B cell (primary cell): Measurements from ENCODE around the gene GTF3C2. TPM values are rescaled to one million over a fixed set of nuclear protein-coding genes. Genes with fewer than 3 reads are reported as not detected.
"Not testable (repeated sequence)": the region's sequence is repeated elsewhere in the genome, so short reads cannot be mapped to it uniquely, and the experiment has no call there.

Source experiments
- ATAC-seq: fragments of 200-7000 bp; cut with Tn5 transposase; one replicate; pipeline ENCODE4 v1.10.0; 2021; ENCODE audit warnings: low read depth, mild to moderate bottlenecking, moderate number of reproducible peaks, moderate library complexity
- CTCF ChIA-PET: fragments of 350-600 bp; sonication (Branson Sonifier 250); formaldehyde crosslinking; loops from one replicate; lab custom pipeline; 2021; ENCODE audit warnings: antibody characterized with exemption, inconsistent platforms; lab: Charles Lee
- POLR2A ChIA-PET: fragments of 350-600 bp; sonication (Branson Sonifier 250); formaldehyde crosslinking; loops from one replicate; lab custom pipeline; 2021; ENCODE audit warnings: antibody characterized with exemption; lab: Charles Lee
- DNase-seq: peaks from one replicate; pipeline ENCODE4 v3.0.0; 2013
- H2AFZ ChIP-seq: 2 replicates; pipeline ENCODE4 v1.6.1; 2012; ENCODE audit warnings: mild to moderate bottlenecking, low read depth, low read length; ENCODE audit not compliant: insufficient read depth, poor library complexity, severe bottlenecking
- H3K27ac ChIP-seq, 2 donors: 1 replicate in 1 of 2; 2 replicates in 1 of 2; pipeline ENCODE4 v1.5.1; 2012 to 2013; ENCODE audit warnings: low read length in 2 of 2, mild to moderate bottlenecking in 2 of 2, moderate library complexity in 1 of 2
- H3K27me3 ChIP-seq, 4 experiments: fragments of 200-600 bp in 1 of 4; sonication (generic) in 1 of 4; replicated peaks in 1 of 4; 1 replicate in 2 of 4; 2 replicates in 2 of 4; pipeline versions ENCODE4 v1.6.1 to v1.7.0; 2013 to 2016; ENCODE audit warnings: low read length in 3 of 4, mild to moderate bottlenecking in 2 of 4, mixed read lengths in 1 of 4, moderate library complexity in 1 of 4; ENCODE audit not compliant: insufficient read depth in 4 of 4, control insufficient read depth in 3 of 4; ENCODE audit errors: control extremely low read depth in 1 of 4
- H3K36me3 ChIP-seq, 2 experiments: replicated peaks in 1 of 2; 1 replicate in 1 of 2; 2 replicates in 1 of 2; pipeline versions ENCODE4 v1.6.1 to v1.7.1; 2013; ENCODE audit warnings: low read length in 1 of 2; ENCODE audit not compliant: insufficient read depth in 2 of 2, control insufficient read depth in 1 of 2; ENCODE audit errors: control extremely low read depth in 1 of 2, extremely low read depth in 1 of 2
- H3K4me1 ChIP-seq, 2 donors: fragments of 200-600 bp in 1 of 2; sonication (generic) in 1 of 2; 1 replicate in 1 of 2; 2 replicates in 1 of 2; pipeline versions ENCODE4 v1.5.1 to v1.6.1; 2013 to 2017; ENCODE audit warnings: low read length in 2 of 2; ENCODE audit not compliant: control insufficient read depth in 2 of 2, insufficient read depth in 2 of 2
- H3K4me2 ChIP-seq: replicated peaks from 2 replicates; pipeline ENCODE3; 2012; ENCODE audit warnings: mild to moderate bottlenecking, low read depth, low read length; ENCODE audit not compliant: poor library complexity, severe bottlenecking
- H3K4me3 ChIP-seq, 5 experiments: fragments of 200-600 bp in 1 of 5; sonication (generic) in 1 of 5; 1 replicate in 3 of 5; 2 replicates in 2 of 5; pipeline versions ENCODE4 v1.5.1 to v1.7.0; 2011 to 2016; ENCODE audit warnings: low read length in 4 of 5, mild to moderate bottlenecking in 4 of 5, low read depth in 2 of 5, control low read depth in 1 of 5, moderate library complexity in 1 of 5; ENCODE audit not compliant: insufficient read depth in 1 of 5; ENCODE audit errors: control extremely low read depth in 1 of 5, extremely low read depth in 1 of 5
- H3K79me2 ChIP-seq: fragments of 200-600 bp; sonication (generic); one replicate; pipeline ENCODE4 v1.6.0; 2016; ENCODE audit warnings: low read length; ENCODE audit not compliant: control insufficient read depth, insufficient read depth
- H3K9ac ChIP-seq: fragments of 200-600 bp; sonication (generic); 2 replicates; pipeline ENCODE4 v1.6.1; 2017; ENCODE audit warnings: mild to moderate bottlenecking, low read length, moderate library complexity
- H3K9me3 ChIP-seq, 3 donors: one replicate each; pipeline versions ENCODE4 v1.6.1 to v1.7.1; 2013; ENCODE audit warnings: low read length in 2 of 3; ENCODE audit not compliant: control insufficient read depth in 2 of 3, insufficient read depth in 1 of 3; ENCODE audit errors: control extremely low read depth in 1 of 3
- H4K20me1 ChIP-seq: 2 replicates; pipeline ENCODE4 v1.6.0; 2012; ENCODE audit warnings: mild to moderate bottlenecking, low read length; ENCODE audit not compliant: insufficient read depth, control insufficient read depth, poor library complexity, severe bottlenecking
- H3K27ac Mint-ChIP-seq: one replicate; pipeline ENCODE4 v1.8.0; 2021; ENCODE audit warnings: mixed read lengths
- H3K27me3 Mint-ChIP-seq: one replicate; pipeline ENCODE4 v1.8.0; 2021; ENCODE audit warnings: mixed read lengths
- H3K4me1 Mint-ChIP-seq: one replicate; pipeline ENCODE4 v1.8.0; 2021; ENCODE audit warnings: mixed read lengths
- H3K4me3 Mint-ChIP-seq: one replicate; pipeline ENCODE4 v1.8.0; 2021; ENCODE audit warnings: mixed read lengths
- H3K9me3 Mint-ChIP-seq: one replicate; pipeline ENCODE4 v1.8.0; 2022; ENCODE audit warnings: mixed read lengths; ENCODE audit not compliant: insufficient read depth
- CTCF ChIP-seq: fragments of 200-600 bp; IDR thresholded peaks from one replicate; pipeline ENCODE4 v1.8.0; 2022; ENCODE audit warnings: antibody characterized with exemption, mild to moderate bottlenecking
- EZH2 ChIP-seq: IDR thresholded peaks from 2 replicates; pipeline ENCODE4 v1.6.1; 2012; ENCODE audit warnings: borderline replicate concordance, low read depth, mild to moderate bottlenecking, moderate library complexity, low read length; ENCODE audit not compliant: insufficient read depth, poor library complexity, severe bottlenecking
- WGBS: methylation state at CpG from one replicate; pipeline ENCODE4 v1.1.5; 2013; ENCODE audit warnings: missing lambda C conversion rate; ENCODE audit not compliant: insufficient coverage; 5-methylcytosine and 5-hydroxymethylcytosine counted together
- intact Hi-C: fragments of 100-400 bp; cut with micrococcal nuclease; formaldehyde crosslinking; loops from one replicate; pipeline ENCODE4 v1.10.0; 2022
- polyA plus RNA-seq: library from polyadenylated mRNA; depleted of rRNA; stranded (reverse); fragments of >200 nt; gene quantifications from 2 replicates; pipeline ENCODE4 v1.2.3, GENCODE V29; 2012
- total RNA-seq, 2 donors: library from RNA; stranded (reverse); fragments of 120-200 nt in 1 of 2; gene quantifications; 1 replicate in 1 of 2; 2 replicates in 1 of 2; pipeline versions ENCODE4 v1.2.3 to v1.2.4, GENCODE V29; 2013 to 2022

The GTF3C2 gene
- total and polyA plus RNA-seq, 2 donors (not counting 1 experiment from before 2014, with no cell fraction given) = 84.8 to 121 TPM

- POLR2A ChIA-PET = interaction anchor here (0.7 kb wide), 1 partner anchor 185 kb away, joined by 3 read pairs; no protein-coding TSS in a partner anchor
- H3K4me3 Mint-ChIP-seq, CTCF ChIA-PET: not testable (repeated sequence)
These were observed 36.7 kb downstream of the GTF3C2 start for GRCh38 chr2:27319839-27320238.

GRCh38 chr2:27316655-27317412, 39.7 kb downstream of the GTF3C2 start:
- no peak overlapping the region for H3K9ac ChIP-seq
- no peaks in the 10 kb centered on the region for H3K27me3 ChIP-seq
- ATAC-seq = no peak
- WGBS = 92% methylated on average over 11 of the region's 12 CpGs
- peaks cover under 1 to 6% of the 10 kb centered on the region in 2 donors for H3K4me1 ChIP-seq
- H3K9me3 ChIP-seq = no peaks in the 10 kb centered on the region
- no peak for DNase-seq
- H3K27ac Mint-ChIP-seq = no peak overlapping the region
- no peaks in the 10 kb centered on the region for H3K9me3 Mint-ChIP-seq
- no peak overlapping the region for H3K4me3 ChIP-seq
- H4K20me1 ChIP-seq = peaks cover 11% of the 10 kb centered on the region
- no peak overlapping the region for H2AFZ ChIP-seq
- ChIA-PET CTCF (no interaction called here), POLR2A (no interaction called here)
- H3K4me3 Mint-ChIP-seq = no peak overlapping the region
- peaks cover 24% of the 10 kb centered on the region for H3K79me2 ChIP-seq
- peaks cover 6% of the 10 kb centered on the region for H3K4me1 Mint-ChIP-seq
- H3K27ac ChIP-seq = no peak overlapping the region
- H3K4me2 ChIP-seq = no peak overlapping the region
- TF ChIP-seq EZH2 (no peak), CTCF (no peak)
- no peaks in the 10 kb centered on the region for H3K27me3 Mint-ChIP-seq
- intact Hi-C loops = no loop called here
- peaks cover 3 to 19% of the 10 kb centered on the region in 2 experiments for H3K36me3 ChIP-seq

More at GRCh38 chr2:27319839-27320238, 36.7 kb downstream of the GTF3C2 start:
- not testable (repeated sequence) for H2AFZ ChIP-seq, H3K27me3 Mint-ChIP-seq, H3K9ac ChIP-seq, H4K20me1 ChIP-seq, H3K27me3 ChIP-seq, H3K27ac Mint-ChIP-seq, H3K4me3 ChIP-seq, ATAC-seq, H3K9me3 ChIP-seq, H3K27ac ChIP-seq, H3K4me2 ChIP-seq, DNase-seq, H3K9me3 Mint-ChIP-seq
- H3K4me1 ChIP-seq = peaks cover 12 to 20% of the 10 kb centered on the region in 2 donors
- peaks cover 27% of the 10 kb centered on the region for H3K4me1 Mint-ChIP-seq
- peaks cover 40% of the 10 kb centered on the region for H3K79me2 ChIP-seq
- intact Hi-C loops = loop anchor here (5.0 kb wide), 1 partner anchor 1072 kb away; the partner anchor contains the start of gene FOSL2
- WGBS = 98% methylated on average over 7 of the region's 15 CpGs
- H3K36me3 ChIP-seq = peaks cover 0 to 17% of the 10 kb centered on the region in 2 experiments
